ENCODE data around the gene FAM120B.
"Not testable (repeated sequence)": the region's sequence is repeated elsewhere in the genome, so short reads cannot be mapped to it uniquely, and the experiment has no call there.

The FAM120B gene

GRCh38 chr6:170297576-170298330 lies 8.8 kb upstream of the FAM120B start:
- DNase-seq (ENCODE audit: low read depth in 2 of 2): no peak

GRCh38 chr6:170298688-170299087 lies 7.9 kb upstream of the FAM120B start:
- DNase-seq (ENCODE audit: low read depth in 2 of 2): no peak

GRCh38 chr6:170301184-170301583 lies 5.4 kb upstream of the FAM120B start:
- no peak for DNase-seq (ENCODE audit: low read depth in 2 of 2)

GRCh38 chr6:170305805-170306323 lies 694 bp upstream of the FAM120B start:
- no peak for DNase-seq (ENCODE audit: low read depth in 2 of 2)

- no peak for DNase-seq (ENCODE audit: low read depth in 2 of 2)
Measured at GRCh38 chr6:170307080-170307545, 555 bp downstream of the FAM120B start.

GRCh38 chr6:170308761-170309160 lies 2.2 kb downstream of the FAM120B start:
- DNase-seq (ENCODE audit: low read depth in 2 of 2): no peak

GRCh38 chr6:170311696-170312095 lies 5.1 kb downstream of the FAM120B start:
- DNase-seq (ENCODE audit: low read depth in 2 of 2): no peak

GRCh38 chr6:170312876-170313275 lies 6.3 kb downstream of the FAM120B start:
- no peak for DNase-seq (ENCODE audit: low read depth in 2 of 2)

GRCh38 chr6:170313716-170314295 lies 7.2 kb downstream of the FAM120B start:
- DNase-seq (ENCODE audit: low read depth in 2 of 2): no peak

- DNase-seq (ENCODE audit: low read depth in 2 of 2): no peak
Measured at GRCh38 chr6:170314983-170315382, 8.4 kb downstream of the FAM120B start.

- no peak for DNase-seq (ENCODE audit: low read depth in 2 of 2)
Measured at GRCh38 chr6:170316071-170316470, 9.5 kb downstream of the FAM120B start.

GRCh38 chr6:170317076-170317475 lies 10.5 kb downstream of the FAM120B start:
- no peak for DNase-seq (ENCODE audit: low read depth in 2 of 2)

GRCh38 chr6:170317718-170318117 lies 11.2 kb downstream of the FAM120B start:
- no peak for DNase-seq (ENCODE audit: low read depth in 2 of 2)

- DNase-seq (ENCODE audit: low read depth in 2 of 2): no peak
Measured at GRCh38 chr6:170329321-170329720, 22.8 kb downstream of the FAM120B start.

GRCh38 chr6:170335199-170335598 lies 28.6 kb downstream of the FAM120B start:
- DNase-seq (ENCODE audit: low read depth in 2 of 2): not testable (repeated sequence)

- no peak for DNase-seq (ENCODE audit: low read depth in 2 of 2)
Measured at GRCh38 chr6:170344631-170345576, 38.3 kb downstream of the FAM120B start.

- DNase-seq (ENCODE audit: low read depth in 2 of 2): no peak
Measured at GRCh38 chr6:170345662-170346061, 39.1 kb downstream of the FAM120B start.

- no peak for DNase-seq (ENCODE audit: low read depth in 2 of 2)
Measured at GRCh38 chr6:170346649-170347048, 40.1 kb downstream of the FAM120B start.

- no peak for DNase-seq (ENCODE audit: low read depth in 2 of 2)
Measured at GRCh38 chr6:170347091-170347490, 40.5 kb downstream of the FAM120B start.

GRCh38 chr6:170347975-170348374 lies 41.4 kb downstream of the FAM120B start:
- DNase-seq (ENCODE audit: low read depth in 2 of 2): no peak

GRCh38 chr6:170351456-170351855 lies 44.9 kb downstream of the FAM120B start:
- not testable (repeated sequence) for DNase-seq (ENCODE audit: low read depth in 2 of 2)

- not testable (repeated sequence) for DNase-seq (ENCODE audit: low read depth in 2 of 2)
Measured at GRCh38 chr6:170355190-170355589, 48.6 kb downstream of the FAM120B start.

All from stimulated activated CD4-positive, alpha-beta T cell treated with anti-CD3 and anti-CD28 coated beads, Interleukin-4, amount 100 ng/mL, for 48 hours (primary cell).